Mesenchymal stem cell (in vitro differentiated cells and primary cell): ENCODE measurements around the gene GPHB5.
A peak's percentile ranks its signal among the peaks of the same experiment; 100 is the strongest.

ENCODE experiments used
- DNase-seq: peaks from one replicate; pipeline ENCODE4 v3.0.0-alpha.2; 2013
- H2AFZ ChIP-seq: one replicate; pipeline ENCODE4 v1.6.1; 2013; ENCODE audit warnings: low read depth, mild to moderate bottlenecking, control low read depth, inconsistent platforms, low read length, moderate library complexity
- H2AK5ac ChIP-seq: 2 replicates; pipeline ENCODE4 v1.6.1; 2013; ENCODE audit warnings: low read length, moderate library complexity, mild to moderate bottlenecking, inconsistent platforms; ENCODE audit not compliant: severe bottlenecking
- H2BK120ac ChIP-seq: one replicate; pipeline ENCODE4 v1.6.1; 2013; ENCODE audit warnings: low read depth, mild to moderate bottlenecking, inconsistent platforms, low read length, moderate library complexity
- H2BK12ac ChIP-seq, 2 experiments: one replicate each; pipeline ENCODE4 v1.6.1; 2013; ENCODE audit warnings: inconsistent platforms in 2 of 2, low read length in 2 of 2, mild to moderate bottlenecking in 2 of 2, moderate library complexity in 2 of 2, control low read depth in 1 of 2
- H2BK15ac ChIP-seq: one replicate; pipeline ENCODE4 v1.6.1; 2013; ENCODE audit warnings: mild to moderate bottlenecking, low read depth, inconsistent platforms; ENCODE audit not compliant: poor library complexity, severe bottlenecking
- H2BK5ac ChIP-seq: 2 replicates; pipeline ENCODE4 v1.6.1; 2013; ENCODE audit warnings: low read depth, mild to moderate bottlenecking, low read length, control low read depth, inconsistent platforms; ENCODE audit not compliant: poor library complexity, severe bottlenecking
- H3K14ac ChIP-seq, 2 experiments: one replicate each; pipeline ENCODE4 v1.6.1; 2013; ENCODE audit warnings: inconsistent platforms in 2 of 2, low read length in 2 of 2, control low read depth in 1 of 2, mild to moderate bottlenecking in 1 of 2, moderate library complexity in 1 of 2
- H3K18ac ChIP-seq, 2 experiments: one replicate each; pipeline ENCODE4 v1.6.1; 2013; ENCODE audit warnings: inconsistent platforms in 2 of 2, low read length in 2 of 2, control low read depth in 1 of 2, low read depth in 1 of 2, mild to moderate bottlenecking in 1 of 2
- H3K23ac ChIP-seq, 2 experiments: one replicate each; pipeline ENCODE4 v1.6.1; 2013; ENCODE audit warnings: inconsistent platforms in 2 of 2, low read length in 2 of 2, mild to moderate bottlenecking in 2 of 2, moderate library complexity in 2 of 2, control low read depth in 1 of 2
- H3K27ac ChIP-seq: 2 replicates; pipeline ENCODE4 v1.5.1; 2013; ENCODE audit warnings: mild to moderate bottlenecking, moderate library complexity, low read length, control low read depth, inconsistent platforms; ENCODE audit not compliant: poor library complexity, severe bottlenecking
- H3K27me3 ChIP-seq, 2 experiments: 2 replicates each; pipeline versions ENCODE4 v1.6.1 to v1.7.0; 2013; ENCODE audit warnings: low read length in 2 of 2, mild to moderate bottlenecking in 2 of 2, moderate library complexity in 2 of 2, control low read depth in 1 of 2, inconsistent platforms in 1 of 2; ENCODE audit not compliant: control insufficient read depth in 1 of 2, insufficient read depth in 1 of 2
- H3K36me3 ChIP-seq, 2 experiments: 2 replicates each; pipeline versions ENCODE4 v1.6.1 to v1.7.0; 2013; ENCODE audit warnings: low read length in 2 of 2, control low read depth in 1 of 2, inconsistent platforms in 1 of 2, low read depth in 1 of 2, mild to moderate bottlenecking in 1 of 2; ENCODE audit not compliant: insufficient read depth in 2 of 2, control insufficient read depth in 1 of 2
- H3K4ac ChIP-seq, 2 experiments: one replicate each; pipeline ENCODE4 v1.6.1; 2013; ENCODE audit warnings: inconsistent platforms in 2 of 2, low read length in 2 of 2, mild to moderate bottlenecking in 2 of 2, moderate library complexity in 2 of 2, control low read depth in 1 of 2, low read depth in 1 of 2
- H3K4me1 ChIP-seq: 2 replicates; pipeline ENCODE4 v1.6.1; 2013; ENCODE audit warnings: low read depth, low read length, control low read depth; ENCODE audit not compliant: control insufficient read depth, insufficient read depth
- H3K4me2 ChIP-seq: 2 replicates; pipeline ENCODE4 v1.6.1; 2013; ENCODE audit warnings: low read length, mild to moderate bottlenecking, inconsistent platforms; ENCODE audit not compliant: poor library complexity, severe bottlenecking
- H3K4me3 ChIP-seq, 2 experiments: 2 replicates each; pipeline versions ENCODE4 v1.5.1 to v1.7.0; 2013; ENCODE audit warnings: low read length in 2 of 2, mild to moderate bottlenecking in 2 of 2, control low read depth in 1 of 2, low read depth in 1 of 2; ENCODE audit not compliant: insufficient read depth in 1 of 2
- H3K79me1 ChIP-seq: replicated peaks from 2 replicates; pipeline ENCODE4 v1.6.1; 2013; ENCODE audit warnings: mild to moderate bottlenecking, control low read depth, low read length, inconsistent platforms; ENCODE audit not compliant: poor library complexity, severe bottlenecking
- H3K9ac ChIP-seq: 2 replicates; pipeline ENCODE4 v1.7.0; 2013; ENCODE audit warnings: mild to moderate bottlenecking, low read length, moderate library complexity
- H3K9me3 ChIP-seq: 2 replicates; pipeline ENCODE4 v1.7.0; 2013; ENCODE audit warnings: mild to moderate bottlenecking, low read length; ENCODE audit not compliant: control insufficient read depth
- H4K8ac ChIP-seq: one replicate; pipeline ENCODE4 v1.6.1; 2013; ENCODE audit warnings: inconsistent platforms, mild to moderate bottlenecking, low read length, moderate library complexity
- H4K91ac ChIP-seq: one replicate; pipeline ENCODE4 v1.6.1; 2013; ENCODE audit warnings: mild to moderate bottlenecking, low read length, inconsistent platforms
- WGBS: methylation state at CpG from one replicate; pipeline ENCODE4 v1.1.7; 2013; ENCODE audit warnings: mixed read lengths; 5-methylcytosine and 5-hydroxymethylcytosine counted together

GPHB5 gene

DNA sequence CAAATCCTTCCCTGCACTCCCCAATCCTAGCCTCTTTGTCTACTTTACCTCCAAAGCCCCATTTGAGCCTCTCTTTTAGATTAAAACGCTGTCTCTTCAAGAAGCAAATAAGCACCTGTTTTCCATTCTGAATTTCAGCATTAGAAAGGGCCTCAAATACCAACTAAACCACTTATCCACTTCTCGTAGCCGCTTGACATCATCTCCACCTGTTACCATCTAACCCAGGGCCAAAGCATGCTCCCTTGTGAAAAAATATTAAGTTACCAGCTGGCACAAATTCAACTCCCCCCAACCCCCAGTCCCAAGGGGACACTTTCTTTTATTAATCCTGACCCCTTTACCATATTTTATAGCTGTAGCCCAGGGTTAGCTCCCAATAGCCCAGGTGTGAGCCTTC lies 43.1 kb downstream of the GPHB5 start:
- Histone ChIP-seq H3K36me3 (peaks cover 7 to 17% of the 10 kb centered on the region in 2 experiments), H3K4me3 (no peak overlapping the region), H3K27me3 (no peaks in the 10 kb centered on the region), H3K18ac (no peak overlapping the region), H3K4ac (no peak overlapping the region), H3K9me3 (no peaks in the 10 kb centered on the region), H3K9ac (no peak overlapping the region), H2BK5ac (no peak overlapping the region), H3K4me1 (no peaks in the 10 kb centered on the region), H2BK12ac (no peak overlapping the region), H3K4me2 (no peak overlapping the region), H2BK120ac (no peak overlapping the region), H2AK5ac (no peak overlapping the region), H2BK15ac (no peak overlapping the region), H4K8ac (no peak overlapping the region), H3K14ac (no peak overlapping the region), H2AFZ (no peak overlapping the region), H3K23ac (no peak overlapping the region), H3K79me1 (peaks cover 20% of the 10 kb centered on the region), H4K91ac (no peak overlapping the region), H3K27ac (no peak overlapping the region)
- no peak for DNase-seq
- WGBS = 77% methylated on average over 3 of the region's 3 CpGs

DNA sequence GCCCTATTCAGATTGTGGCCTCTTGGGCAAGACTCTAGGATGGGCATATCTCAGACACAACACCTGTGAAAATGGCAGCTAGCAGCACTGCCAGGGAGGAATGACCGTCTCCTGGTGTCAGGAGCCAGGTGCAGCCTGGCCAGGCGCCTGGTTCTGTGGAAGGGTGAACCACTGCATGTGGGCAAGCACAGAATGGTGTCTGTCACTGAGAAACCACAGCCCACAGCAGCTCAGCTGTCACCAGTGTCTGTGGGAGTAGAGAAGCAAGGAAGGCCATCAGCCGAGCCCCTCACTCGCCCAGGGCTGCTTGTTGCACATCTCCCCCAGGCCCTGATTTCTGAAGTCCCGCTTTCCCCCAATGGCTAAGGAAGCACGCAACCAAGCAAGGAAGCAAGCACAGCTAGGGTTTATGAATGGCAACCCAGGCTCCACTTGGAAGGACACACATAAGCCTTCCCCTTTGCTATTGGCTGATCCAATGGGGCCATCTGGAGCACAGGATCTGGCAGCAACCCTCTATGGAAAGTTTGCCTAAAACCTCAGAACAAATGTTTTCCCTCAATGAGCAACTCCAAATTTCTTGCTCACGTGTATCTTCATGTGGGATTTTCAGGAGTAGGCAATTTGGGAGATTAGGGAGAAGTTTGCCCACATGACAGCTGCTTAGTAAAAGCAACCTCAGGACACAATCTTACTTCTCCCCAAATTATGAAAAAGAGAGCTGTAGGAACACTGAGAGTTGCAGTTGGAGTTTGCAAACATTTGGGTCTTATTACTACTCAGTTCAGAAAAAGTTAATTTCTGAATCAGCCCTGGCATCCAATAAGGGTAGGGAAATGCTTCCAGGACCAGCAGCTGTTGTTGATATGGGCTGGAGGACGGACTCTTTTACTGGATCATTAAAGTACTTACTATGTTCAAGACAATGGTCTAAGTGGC lies 44.7 kb downstream of the GPHB5 start:
- Histone ChIP-seq H3K36me3 (peaks cover 5 to 17% of the 10 kb centered on the region in 2 experiments), H3K9me3 (no peaks in the 10 kb centered on the region), H4K8ac (no peak overlapping the region), H3K4ac (no peak overlapping the region), H3K79me1 (peaks cover 24% of the 10 kb centered on the region), H2BK120ac (no peak overlapping the region), H3K27me3 (no peaks in the 10 kb centered on the region), H2BK15ac (no peak overlapping the region), H3K4me2 (no peak overlapping the region), H4K91ac (no peak overlapping the region), H3K23ac (no peak overlapping the region), H3K27ac (no peak overlapping the region), H3K4me1 (no peaks in the 10 kb centered on the region), H2BK5ac (no peak overlapping the region), H3K14ac (no peak overlapping the region), H2AFZ (no peak overlapping the region), H2BK12ac (no peak overlapping the region), H3K4me3 (peak overlapping the region in 1 of 2 experiments; percentile 61), H3K18ac (no peak overlapping the region), H2AK5ac (no peak overlapping the region), H3K9ac (peak overlapping the region; percentile 43)
- WGBS = 94% methylated on average over 6 of the region's 8 CpGs
- DNase-seq = no peak

DNA sequence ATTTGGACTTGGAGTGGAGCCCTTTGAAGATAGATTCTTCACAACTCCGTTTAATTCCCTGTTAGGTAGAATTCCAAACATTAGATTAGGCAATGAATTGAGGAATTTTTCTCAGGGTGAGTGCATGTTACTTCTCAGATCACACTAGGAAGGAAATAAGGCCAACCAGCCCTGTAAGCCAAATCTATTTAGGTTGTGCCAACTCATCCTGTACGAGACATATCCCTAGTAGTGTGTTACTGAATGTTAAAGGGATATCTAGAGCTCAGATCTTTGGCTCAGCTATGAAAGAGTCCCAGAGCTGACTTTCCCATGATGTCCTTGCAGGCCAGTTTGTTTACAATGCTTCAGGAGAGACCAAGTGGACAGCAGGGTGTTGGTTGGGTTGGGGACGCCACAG lies 45.6 kb downstream of the GPHB5 start:
- Histone ChIP-seq H2AK5ac (no peak overlapping the region), H3K27me3 (no peaks in the 10 kb centered on the region), H3K36me3 (peaks cover 5 to 17% of the 10 kb centered on the region in 2 experiments), H3K14ac (no peak overlapping the region), H3K79me1 (peaks cover 24% of the 10 kb centered on the region), H3K9ac (no peak overlapping the region), H3K4me1 (no peaks in the 10 kb centered on the region), H3K27ac (no peak overlapping the region), H2BK120ac (no peak overlapping the region), H2BK5ac (no peak overlapping the region), H3K9me3 (no peaks in the 10 kb centered on the region), H2BK12ac (no peak overlapping the region), H4K8ac (no peak overlapping the region), H4K91ac (no peak overlapping the region), H3K4me3 (no peak overlapping the region), H3K18ac (no peak overlapping the region), H3K23ac (no peak overlapping the region), H3K4ac (no peak overlapping the region), H2BK15ac (no peak overlapping the region), H2AFZ (no peak overlapping the region), H3K4me2 (no peak overlapping the region)
- DNase-seq = no peak
- 86% methylated on average over 3 of the region's 3 CpGs for WGBS

DNA sequence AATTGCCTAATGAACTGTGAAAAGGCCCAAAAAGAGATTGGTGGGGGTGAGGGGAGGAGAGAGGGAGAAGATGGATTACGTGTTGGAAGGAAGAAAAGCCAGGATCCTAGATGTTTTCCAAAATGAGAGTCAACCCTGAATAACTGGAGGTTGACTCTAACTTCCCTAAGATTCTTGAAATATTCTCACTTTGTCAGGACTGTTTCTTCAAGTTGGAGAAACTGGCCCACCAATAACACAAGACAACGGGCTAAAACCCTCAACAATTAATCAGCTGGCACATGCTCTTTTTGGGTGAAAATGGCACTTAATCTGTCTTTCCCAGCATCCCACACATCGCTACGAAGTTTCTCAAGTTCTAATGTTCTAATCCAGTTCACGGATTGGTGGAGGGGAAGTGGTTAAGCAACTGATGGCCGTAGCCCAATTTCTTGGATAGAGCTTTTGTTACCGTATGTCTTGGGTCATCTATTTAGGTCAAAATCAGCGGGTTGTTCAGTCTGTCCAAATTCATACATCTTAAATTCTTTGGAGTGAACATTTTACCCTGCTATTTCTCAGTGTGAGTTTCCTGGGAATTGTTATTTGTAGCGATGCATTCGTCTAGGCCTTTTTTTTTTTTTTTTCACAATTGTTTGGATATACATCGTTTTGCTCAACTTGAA lies 49.0 kb downstream of the GPHB5 start:
- Histone ChIP-seq H3K4me1 (peaks cover 4% of the 10 kb centered on the region), H3K36me3 (peaks cover 5 to 17% of the 10 kb centered on the region in 2 experiments), H2AK5ac (no peak overlapping the region), H3K23ac (no peak overlapping the region), H3K4me3 (no peak overlapping the region), H3K79me1 (peaks cover 18% of the 10 kb centered on the region), H2BK5ac (no peak overlapping the region), H2BK15ac (no peak overlapping the region), H3K27ac (no peak overlapping the region), H3K4ac (no peak overlapping the region), H2BK120ac (no peak overlapping the region), H4K8ac (no peak overlapping the region), H3K27me3 (no peaks in the 10 kb centered on the region), H2BK12ac (no peak overlapping the region), H3K14ac (no peak overlapping the region), H3K4me2 (no peak overlapping the region), H3K9ac (no peak overlapping the region), H3K18ac (no peak overlapping the region), H4K91ac (no peak overlapping the region), H2AFZ (no peak overlapping the region), H3K9me3 (peaks cover 6% of the 10 kb centered on the region)
- 89% methylated on average over 8 of the region's 11 CpGs for WGBS
- no peak for DNase-seq
